ENCODE data around the gene CLSTN3.

The CLSTN3 gene

GRCh38 chr12:7129872-7130691, at the start of gene CLSTN3:
TSS of gene CLSTN3 (plus strand) at chr12:7130371. CDS start at chr12:7130649, 278 bp downstream.
- peak; percentile 92 for DNase-seq (ENCODE audit: low spot score)

- DNase-seq (ENCODE audit: low spot score) = no peak
Observed at GRCh38 chr12:7081037-7081436, 49.1 kb upstream of the CLSTN3 start.

DNA sequence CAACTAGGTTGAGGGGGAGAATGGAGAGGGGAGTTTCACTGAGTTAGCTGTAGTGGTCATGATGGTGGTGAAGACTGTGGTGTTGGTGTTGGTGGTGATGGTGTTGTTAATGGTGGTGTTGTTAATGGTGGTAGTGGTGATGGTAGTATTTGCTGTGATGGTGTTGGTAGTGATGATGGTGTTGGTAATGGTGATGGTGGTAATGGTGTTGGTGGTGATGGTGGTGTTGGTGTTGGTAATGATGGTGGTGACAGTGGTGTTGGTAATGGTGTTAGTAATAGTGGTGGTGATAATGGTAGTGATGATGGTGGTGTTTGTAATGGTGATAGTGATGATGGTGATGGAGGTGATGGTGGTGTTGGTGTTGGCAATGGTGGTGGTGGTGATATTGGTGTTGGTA, 47.0 kb upstream of the CLSTN3 start:
- no peak for DNase-seq (ENCODE audit: low spot score)

- DNase-seq (ENCODE audit: low spot score) = peak; percentile 34
Observed at GRCh38 chr12:7089196-7089871, 40.8 kb upstream of the CLSTN3 start.

DNA sequence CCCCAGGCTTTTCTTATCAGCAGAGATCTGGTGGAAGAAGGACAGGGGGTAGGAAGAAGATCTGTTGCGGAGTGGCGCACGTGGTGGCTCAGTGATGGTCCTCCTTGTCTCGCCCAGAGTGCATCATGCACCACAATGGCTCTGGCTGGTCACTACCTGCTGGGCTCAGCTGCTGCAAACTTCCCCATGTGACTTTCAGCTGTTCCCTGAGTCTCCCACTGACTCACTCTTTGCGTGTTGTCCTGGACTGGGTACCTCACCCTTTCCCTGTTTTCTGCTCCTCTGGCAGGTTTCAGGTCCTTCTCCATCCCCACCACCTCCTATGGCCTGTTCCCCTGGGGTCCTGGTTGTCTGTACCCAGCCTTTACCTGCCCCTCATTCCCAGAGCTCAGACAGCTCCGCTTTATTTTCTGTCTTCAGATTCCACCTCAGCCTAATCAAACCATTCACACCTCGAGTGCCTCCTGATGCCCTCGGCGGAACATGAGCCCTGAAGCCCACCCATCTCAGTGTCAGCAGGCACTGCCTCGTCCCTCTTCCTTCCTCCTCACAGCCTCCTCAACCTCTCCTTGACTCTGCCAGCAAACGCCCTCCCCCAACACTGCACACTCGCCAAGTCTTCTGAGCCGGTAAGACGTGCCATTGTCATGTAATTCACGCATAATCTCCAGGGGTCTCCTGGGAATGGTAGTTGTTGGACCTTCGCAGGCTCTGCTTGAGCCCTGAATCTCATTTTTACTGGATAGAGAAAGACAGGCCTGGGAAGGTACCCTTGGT, 39.8 kb upstream of the CLSTN3 start:
- DNase-seq (ENCODE audit: low spot score) = peak; percentile 53

GRCh38 chr12:7091171-7091570, 39.0 kb upstream of the CLSTN3 start:
- no peak for DNase-seq (ENCODE audit: low spot score)

GRCh38 chr12:7091660-7092228, 38.4 kb upstream of the CLSTN3 start:
- no peak for DNase-seq (ENCODE audit: low spot score)

DNA sequence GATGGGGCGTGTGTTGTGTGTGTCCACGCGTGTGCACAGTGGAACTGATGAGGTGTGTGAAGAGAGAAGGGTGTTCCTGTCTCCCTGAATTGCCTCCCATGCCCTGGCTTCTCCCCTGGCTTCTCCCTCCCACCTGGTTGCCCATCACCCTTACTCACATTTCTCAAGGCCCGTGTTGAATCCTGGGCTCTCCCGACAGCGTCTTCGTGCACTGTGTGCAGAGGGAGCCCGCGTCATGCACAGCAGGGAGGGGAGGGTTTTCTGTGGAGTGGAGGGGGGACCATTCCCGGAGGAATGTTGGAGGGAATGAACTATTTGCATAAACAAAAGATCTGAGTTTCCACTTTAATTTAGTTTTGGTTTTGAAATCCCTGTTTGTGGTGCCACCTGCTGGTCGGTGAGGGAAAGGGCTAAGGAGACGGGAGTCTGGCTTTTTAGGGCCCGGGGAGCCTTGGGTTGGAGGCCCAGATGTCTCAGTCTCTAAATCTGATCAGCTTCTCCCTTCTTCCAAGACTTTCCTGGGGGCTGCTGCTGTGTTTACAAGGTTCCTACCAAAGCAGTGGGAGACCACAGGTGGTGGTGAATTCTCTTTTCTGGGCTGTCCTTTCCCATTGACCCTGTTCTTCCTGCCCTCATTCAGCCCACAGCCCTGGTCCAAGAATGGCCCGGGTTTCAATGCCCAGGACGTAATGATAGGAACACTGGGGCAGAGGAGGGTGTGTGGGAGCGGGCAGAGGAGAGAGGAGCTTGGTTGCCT, 37.8 kb upstream of the CLSTN3 start, which contains the start of gene C1R:
TSS of gene C1R (minus strand) at position 217 of the 757 bp plus-strand sequence. CDS start at position 160, 57 bp downstream.
- peak; percentile 83 for DNase-seq (ENCODE audit: low spot score)

DNA sequence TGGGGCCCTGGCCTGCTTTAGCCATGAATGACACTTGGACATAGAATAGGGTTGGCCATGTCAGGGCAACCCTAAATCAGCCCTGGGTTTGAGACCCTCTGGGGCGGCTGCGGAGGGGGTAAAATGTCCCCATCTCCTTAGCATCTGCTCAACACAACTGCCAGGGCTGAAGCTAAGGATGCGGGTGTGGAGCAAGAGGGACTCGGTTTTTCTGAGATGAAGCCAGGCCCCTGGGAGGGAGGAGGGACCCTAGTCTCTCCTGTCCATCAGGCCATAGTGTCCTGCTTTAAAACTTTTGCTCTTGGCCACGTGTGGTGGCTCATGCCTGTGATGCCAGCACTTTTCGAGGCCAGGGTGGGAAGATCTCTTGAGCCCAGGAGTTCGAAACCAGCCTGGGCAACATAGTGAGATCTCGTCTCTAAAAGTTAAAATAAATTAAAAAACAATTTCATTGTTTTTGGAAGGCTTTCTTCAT, 37.1 kb upstream of the CLSTN3 start:
- no peak for DNase-seq (ENCODE audit: low spot score)

DNA sequence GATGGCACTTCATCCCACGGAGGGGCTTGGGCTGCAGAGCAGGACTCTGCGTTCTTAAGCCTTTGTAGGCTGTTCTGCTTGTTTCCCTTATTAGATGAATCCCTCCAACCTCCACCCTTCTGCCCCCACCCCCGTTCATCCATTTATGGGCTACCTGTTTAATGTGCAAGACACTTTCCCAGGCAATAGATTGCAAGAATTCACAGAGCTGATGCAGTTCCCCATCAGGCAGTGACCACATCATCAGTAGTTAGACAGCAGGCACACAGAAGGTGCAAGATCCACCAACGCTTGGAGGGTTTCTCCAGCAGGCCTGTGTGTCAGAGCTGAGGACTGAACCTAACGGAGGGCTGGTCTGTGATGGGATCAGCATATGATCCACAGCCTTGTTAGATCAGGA, 36.7 kb upstream of the CLSTN3 start:
- DNase-seq (ENCODE audit: low spot score) = no peak

GRCh38 chr12:7093892-7094291, 36.3 kb upstream of the CLSTN3 start:
- DNase-seq (ENCODE audit: low spot score) = no peak

DNA sequence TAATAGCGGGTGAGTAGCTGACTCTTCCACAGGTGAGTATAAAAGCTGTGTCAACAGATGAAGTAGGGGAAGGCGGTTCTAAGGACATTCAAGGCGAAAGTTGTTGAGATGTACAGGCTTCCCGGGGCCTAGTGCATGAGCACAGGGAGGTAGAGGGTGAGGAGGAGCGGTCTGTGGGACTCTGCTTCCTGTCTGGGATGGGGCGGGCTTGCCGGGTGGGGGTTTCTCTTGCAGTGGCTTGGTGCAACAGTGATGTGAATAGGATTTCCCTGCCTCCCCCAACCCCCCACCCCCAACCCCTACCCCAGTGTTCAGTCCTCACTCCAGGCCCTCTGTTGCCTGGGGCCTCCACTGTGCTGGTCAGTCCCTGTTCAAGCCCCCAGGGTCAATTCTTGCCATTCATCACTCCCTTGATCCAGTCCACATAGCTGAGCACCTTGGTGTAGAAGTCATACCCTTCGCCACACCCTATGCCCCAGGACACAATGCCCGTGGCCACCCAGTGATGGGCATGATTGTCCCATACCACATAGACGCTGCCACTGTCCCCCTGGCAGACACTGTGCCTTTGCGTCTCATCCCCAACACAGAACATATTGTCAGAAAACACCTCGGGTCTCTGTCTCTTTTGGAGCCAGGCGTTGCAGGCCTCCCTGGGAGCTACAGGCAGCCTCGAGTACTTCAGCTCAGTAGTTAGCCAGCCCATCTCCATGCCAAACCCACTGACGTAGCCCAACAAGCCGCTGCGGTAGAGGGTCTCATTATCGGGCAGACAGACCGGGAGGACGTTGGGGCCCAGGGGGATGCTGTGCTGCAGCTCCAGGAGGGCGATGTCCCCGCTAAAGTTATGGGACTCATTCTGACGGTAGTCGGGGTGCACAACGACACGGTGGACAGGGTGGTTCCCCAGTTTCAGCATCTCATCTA, 33.9 kb upstream of the CLSTN3 start:
- DNase-seq (ENCODE audit: low spot score) = no peak

- no peak for DNase-seq (ENCODE audit: low spot score)
Observed at GRCh38 chr12:7096979-7097378, 33.2 kb upstream of the CLSTN3 start.

- no peak for DNase-seq (ENCODE audit: low spot score)
Observed at GRCh38 chr12:7099290-7099996, 30.7 kb upstream of the CLSTN3 start.

DNA sequence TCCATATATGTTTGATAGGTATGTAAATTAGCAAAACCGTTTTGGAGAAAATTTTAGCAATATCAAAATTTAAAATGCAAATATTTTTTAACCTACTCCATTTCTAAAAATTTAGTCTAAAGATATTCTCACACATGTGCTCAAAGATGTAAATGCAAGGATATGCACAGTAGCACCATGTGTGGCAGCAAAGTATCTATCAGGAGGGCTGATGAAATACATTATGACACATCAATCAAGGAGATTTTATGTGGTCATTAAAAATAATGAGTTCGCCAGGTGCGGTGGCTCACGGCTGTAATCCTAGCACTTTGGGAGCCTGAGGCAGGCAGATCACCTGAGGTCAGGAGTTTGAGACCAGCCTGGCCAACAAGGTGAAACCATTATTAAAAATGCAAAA, 29.9 kb upstream of the CLSTN3 start:
- no peak for DNase-seq (ENCODE audit: low spot score)

- DNase-seq (ENCODE audit: low spot score) = peak; percentile 12
Observed at GRCh38 chr12:7101047-7101693, 29.0 kb upstream of the CLSTN3 start.

DNA sequence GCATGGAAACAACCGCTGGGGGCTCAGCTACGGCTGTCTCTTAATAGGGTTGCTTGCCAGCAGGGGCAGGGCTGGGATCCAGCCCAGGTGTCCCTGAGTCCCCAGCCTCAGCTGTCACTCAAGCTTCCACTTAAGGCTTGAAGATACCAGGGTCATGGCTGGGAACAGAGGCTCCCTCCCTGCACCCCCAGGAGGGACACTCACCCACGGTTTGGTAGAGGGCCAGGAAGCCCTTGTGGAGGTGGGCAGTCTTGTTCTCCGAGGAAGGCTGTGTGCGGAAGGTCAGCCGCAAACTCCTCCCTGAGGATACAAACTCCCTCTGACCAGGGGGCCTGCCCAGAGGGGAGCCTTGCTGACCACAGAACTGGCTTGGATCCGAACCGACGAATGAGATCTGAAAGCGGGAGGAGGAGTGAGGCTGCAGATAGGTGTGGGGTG, 28.5 kb upstream of the CLSTN3 start:
- peak; percentile 57 for DNase-seq (ENCODE audit: low spot score)

- no peak for DNase-seq (ENCODE audit: low spot score)
Observed at GRCh38 chr12:7102582-7102981, 27.6 kb upstream of the CLSTN3 start.
